Amygdala (tissue), 56 donors: ENCODE data around the gene CRABP1.

Source experiments
- DNase-seq, 56 donors: peaks; one replicate each; lab custom pipeline; 2025; lab: John Stamatoyannopoulos, UW

CRABP1 gene

GRCh38 chr15:78396976-78397375, 56.8 kb downstream of the CRABP1 start:
- peak in 25 of 56 donors; percentile 3 to 52 (median 24) for DNase-seq

GRCh38 chr15:78397382-78397781, 57.2 kb downstream of the CRABP1 start:
- no peak for DNase-seq
